ENCODE results near the gene RASL10A.

- TF ChIP-seq CTCF (IDR thresholded peaks at IDR 0.05) (no peak), POLR2A (IDR thresholded peaks at IDR 0.05) (no peak), POLR2AphosphoS5 (IDR thresholded peaks at IDR 0.05) (no peak)
These were observed 44.8 kb downstream of the RASL10A start for GRCh38 chr22:29270475-29271271.
